Measurements from ENCODE around the gene CSNK1E. TPM values are rescaled to one million over a fixed set of nuclear protein-coding genes. Genes with fewer than 3 reads are reported as not detected.

CSNK1E gene
- total and polyA plus RNA-seq, 2 of the 4 experiments (the other 2 are of a cell fraction): 116 to 276 TPM

DNA sequence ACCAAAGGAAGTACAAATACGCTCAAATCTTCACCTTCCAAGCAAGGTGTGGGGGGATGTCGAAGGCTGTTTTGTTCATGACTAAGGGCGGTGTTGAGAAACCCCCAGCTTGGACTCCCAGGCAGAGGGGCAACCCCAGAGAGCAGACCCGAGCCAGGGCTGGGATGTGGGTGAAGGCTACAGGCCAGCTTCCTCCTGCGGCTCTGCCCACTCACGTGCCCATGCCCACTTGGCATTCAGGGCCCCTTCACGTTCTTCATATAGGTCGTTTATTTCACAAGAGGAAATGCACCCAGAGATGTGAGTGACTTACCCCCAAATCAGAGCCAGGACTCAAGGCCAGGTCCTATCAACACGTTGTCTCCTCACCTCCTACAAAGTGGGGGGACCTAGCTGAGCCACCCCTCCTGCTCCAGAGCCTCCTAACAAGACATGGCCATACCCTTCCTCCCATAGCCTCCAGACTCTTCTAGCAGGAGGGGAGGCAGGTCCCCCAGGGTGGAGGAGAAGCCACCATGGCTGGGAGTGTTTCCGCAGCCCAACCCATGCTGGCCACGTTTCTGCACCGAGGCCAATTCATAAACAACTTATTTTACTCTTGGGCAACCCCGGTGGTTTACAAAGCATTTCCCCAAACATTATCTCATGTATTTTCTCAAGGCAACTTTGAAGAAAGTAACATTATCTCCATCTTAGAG, 66.4 kb downstream of the CSNK1E start:
- DNase-seq (no peak), ATAC-seq (ENCODE audit: low read depth) (peak; percentile 27; the same call in 1 of the 2 replicates)
- Histone ChIP-seq H2AK9ac (replicated peaks; ENCODE audit: low read depth, low read length, poor library complexity) (no peak overlapping the region), H3K4me2 (ENCODE audit: low read depth, low read length) (no peak overlapping the region), H3K14ac (replicated peaks; ENCODE audit: low read depth, low read length) (no peak overlapping the region), H2BK120ac (ENCODE audit: low read depth, low read length) (no peak overlapping the region), H2BK15ac (ENCODE audit: low read depth, low read length) (no peak overlapping the region), H2BK20ac (ENCODE audit: low read depth, low read length) (no peak overlapping the region), H3K9me3 (ENCODE audit: control insufficient read depth, insufficient read depth, low read length) (0 out of 2 replicates have a peak, but pooled peaks cover 3% of the 10 kb centered on the region), H4K5ac (ENCODE audit: low read depth, low read length) (no peak overlapping the region), H4K91ac (ENCODE audit: insufficient read depth, low read depth, low read length) (no peak overlapping the region), H3K4me3 (ENCODE audit: insufficient read depth, low read depth, low read length) (no peak overlapping the region), H2AK5ac (ENCODE audit: low read depth, low read length) (no peak overlapping the region), H4K20me1 (ENCODE audit: insufficient read depth, low read length) (peaks cover 67% of the 10 kb centered on the region), H3K23ac (ENCODE audit: low read depth, low read length) (no peak overlapping the region), H3K36me3 (ENCODE audit: control insufficient read depth, insufficient read depth, low read length) (peaks cover 19% of the 10 kb centered on the region), H3K79me1 (ENCODE audit: low read depth in 1 of 2, low read length in 2 of 2) (peaks cover 40 to 86% of the 10 kb centered on the region in 2 experiments), H3K18ac (ENCODE audit: low read depth, low read length) (no peak overlapping the region), H3K27me3 (ENCODE audit: control insufficient read depth, insufficient read depth, low read length) (no peaks in the 10 kb centered on the region), H3K4me1 (ENCODE audit: control insufficient read depth, insufficient read depth, low read length) (peaks cover 7% of the 10 kb centered on the region), H3K4ac (ENCODE audit: low read depth, low read length) (no peak overlapping the region), H2AFZ (replicated peaks; ENCODE audit: low read length, poor library complexity) (no peak overlapping the region), H3K27ac (ENCODE audit: insufficient read depth, low read length) (no peak overlapping the region), H3K9ac (ENCODE audit: low read depth, low read length) (no peak overlapping the region), H4K8ac (ENCODE audit: low read depth in 2 of 2, low read length in 2 of 2) (no peak overlapping the region), H3K56ac (ENCODE audit: extremely low read depth, insufficient read depth, low read length) (no peak overlapping the region), H2BK5ac (ENCODE audit: low read depth, low read length, poor library complexity, severe bottlenecking) (no peak overlapping the region), H3K9me1 (ENCODE audit: insufficient read depth, low read length) (peaks cover 25% of the 10 kb centered on the region)
- BruUV-seq (replicated peaks): no TSS peak
- POLR2A ChIA-PET (ENCODE audit: unreplicated experiment): no interaction called here
- dilution Hi-C loops (cut with HindIII; ENCODE audit: low sequenced_read_pairs, unreplicated experiment): no loop called here
- 0% methylated on average over 1 of the region's 13 CpGs; no CpG with 5 or more reads in 1 of the 2 experiments for WGBS, 2 experiments (ENCODE audit: extremely low coverage in 2 of 2, insufficient read length in 1 of 2)
- intact Hi-C loops (cut with micrococcal nuclease): no loop called here
- CTCF ChIA-PET: no interaction called here
- TF ChIP-seq BHLHE40 (IDR thresholded peaks at IDR 0.05; ENCODE audit: low read depth, low read length): no peak
- no peak for TF ChIP-seq ELK1 (IDR thresholded peaks at IDR 0.05; ENCODE audit: borderline replicate concordance, low read depth, low read length)
- TF ChIP-seq CEBPB (IDR thresholded peaks at IDR 0.05; ENCODE audit: low read depth, low read length): no peak
- no peak for TF ChIP-seq MAFK (IDR thresholded peaks at IDR 0.05; ENCODE audit: low read depth, low read length)
- TF ChIP-seq, protein P1, sequence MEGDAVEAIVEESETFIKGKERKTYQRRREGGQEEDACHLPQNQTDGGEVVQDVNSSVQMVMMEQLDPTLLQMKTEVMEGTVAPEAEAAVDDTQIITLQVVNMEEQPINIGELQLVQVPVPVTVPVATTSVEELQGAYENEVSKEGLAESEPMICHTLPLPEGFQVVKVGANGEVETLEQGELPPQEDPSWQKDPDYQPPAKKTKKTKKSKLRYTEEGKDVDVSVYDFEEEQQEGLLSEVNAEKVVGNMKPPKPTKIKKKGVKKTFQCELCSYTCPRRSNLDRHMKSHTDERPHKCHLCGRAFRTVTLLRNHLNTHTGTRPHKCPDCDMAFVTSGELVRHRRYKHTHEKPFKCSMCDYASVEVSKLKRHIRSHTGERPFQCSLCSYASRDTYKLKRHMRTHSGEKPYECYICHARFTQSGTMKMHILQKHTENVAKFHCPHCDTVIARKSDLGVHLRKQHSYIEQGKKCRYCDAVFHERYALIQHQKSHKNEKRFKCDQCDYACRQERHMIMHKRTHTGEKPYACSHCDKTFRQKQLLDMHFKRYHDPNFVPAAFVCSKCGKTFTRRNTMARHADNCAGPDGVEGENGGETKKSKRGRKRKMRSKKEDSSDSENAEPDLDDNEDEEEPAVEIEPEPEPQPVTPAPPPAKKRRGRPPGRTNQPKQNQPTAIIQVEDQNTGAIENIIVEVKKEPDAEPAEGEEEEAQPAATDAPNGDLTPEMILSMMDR (conservative IDR thresholded peaks at IDR 0.05; ENCODE audit: low read depth, low read length): no peak
- TF ChIP-seq MXI1 (IDR thresholded peaks at IDR 0.05; ENCODE audit: borderline replicate concordance, low read depth, low read length): no peak
- TF ChIP-seq SMC3 (IDR thresholded peaks at IDR 0.05; ENCODE audit: low read depth, low read length): no peak
- no peak for TF ChIP-seq CHD1 (IDR thresholded peaks at IDR 0.05; ENCODE audit: low read depth, low read length)
- in situ Hi-C loops (cut with MboI; ENCODE audit: low sequenced_read_pairs): no loop called here

Data from IMR-90 (cell line).